GM12872 (cell line): ENCODE data around the gene SLC8B1.

Experiments used
- TF ChIP-seq, protein P1 (sequence below): IDR thresholded peaks from 3 replicates; pipeline ENCODE4 v1.5.1; 2011; ENCODE audit warnings: low read depth, mild to moderate bottlenecking, low read length, moderate library complexity; ENCODE audit not compliant: insufficient read depth

SLC8B1 gene

DNA sequence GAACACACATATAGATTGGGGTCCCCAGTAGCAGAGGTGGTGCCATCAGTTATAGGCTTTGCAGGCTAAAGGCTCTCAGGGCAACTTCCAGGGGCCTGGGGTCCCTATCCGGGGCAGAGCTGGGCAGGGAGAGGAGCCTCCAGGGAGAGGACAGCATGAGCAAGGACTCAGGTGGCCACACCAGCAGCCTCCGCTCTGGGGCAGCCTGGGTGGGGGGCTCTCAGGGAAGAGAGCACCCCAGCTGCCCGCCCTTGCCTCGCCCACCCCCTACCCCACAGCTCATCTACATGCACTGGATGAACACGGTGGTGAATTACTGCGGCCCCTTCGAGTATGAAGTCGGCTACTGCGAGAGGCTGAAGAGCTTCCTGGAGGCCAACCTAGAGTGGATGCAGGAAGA is 37.5 kb upstream of the SLC8B1 start:
- TF ChIP-seq, protein P1, sequence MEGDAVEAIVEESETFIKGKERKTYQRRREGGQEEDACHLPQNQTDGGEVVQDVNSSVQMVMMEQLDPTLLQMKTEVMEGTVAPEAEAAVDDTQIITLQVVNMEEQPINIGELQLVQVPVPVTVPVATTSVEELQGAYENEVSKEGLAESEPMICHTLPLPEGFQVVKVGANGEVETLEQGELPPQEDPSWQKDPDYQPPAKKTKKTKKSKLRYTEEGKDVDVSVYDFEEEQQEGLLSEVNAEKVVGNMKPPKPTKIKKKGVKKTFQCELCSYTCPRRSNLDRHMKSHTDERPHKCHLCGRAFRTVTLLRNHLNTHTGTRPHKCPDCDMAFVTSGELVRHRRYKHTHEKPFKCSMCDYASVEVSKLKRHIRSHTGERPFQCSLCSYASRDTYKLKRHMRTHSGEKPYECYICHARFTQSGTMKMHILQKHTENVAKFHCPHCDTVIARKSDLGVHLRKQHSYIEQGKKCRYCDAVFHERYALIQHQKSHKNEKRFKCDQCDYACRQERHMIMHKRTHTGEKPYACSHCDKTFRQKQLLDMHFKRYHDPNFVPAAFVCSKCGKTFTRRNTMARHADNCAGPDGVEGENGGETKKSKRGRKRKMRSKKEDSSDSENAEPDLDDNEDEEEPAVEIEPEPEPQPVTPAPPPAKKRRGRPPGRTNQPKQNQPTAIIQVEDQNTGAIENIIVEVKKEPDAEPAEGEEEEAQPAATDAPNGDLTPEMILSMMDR = no peak

DNA sequence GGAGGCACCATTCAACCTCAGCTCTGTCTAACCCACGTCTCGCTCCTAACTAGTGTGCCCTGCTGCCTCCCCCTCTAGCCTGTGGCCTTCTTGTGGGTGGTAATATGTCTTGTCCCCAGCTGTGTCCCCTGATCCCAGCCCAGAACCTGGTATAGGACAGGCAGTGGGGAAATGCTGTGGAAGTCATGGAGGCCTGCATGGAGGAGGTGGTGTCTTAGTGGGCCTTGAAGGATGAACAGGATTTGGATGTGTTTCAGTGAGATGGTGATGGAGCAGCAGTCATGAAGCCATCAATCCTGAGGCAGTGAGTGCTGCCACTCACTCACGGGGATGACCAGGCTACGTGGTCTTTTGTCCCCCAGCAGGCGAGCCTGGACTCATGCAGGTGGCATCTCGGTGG is 36.9 kb upstream of the SLC8B1 start:
- TF ChIP-seq, protein P1 = no peak

DNA sequence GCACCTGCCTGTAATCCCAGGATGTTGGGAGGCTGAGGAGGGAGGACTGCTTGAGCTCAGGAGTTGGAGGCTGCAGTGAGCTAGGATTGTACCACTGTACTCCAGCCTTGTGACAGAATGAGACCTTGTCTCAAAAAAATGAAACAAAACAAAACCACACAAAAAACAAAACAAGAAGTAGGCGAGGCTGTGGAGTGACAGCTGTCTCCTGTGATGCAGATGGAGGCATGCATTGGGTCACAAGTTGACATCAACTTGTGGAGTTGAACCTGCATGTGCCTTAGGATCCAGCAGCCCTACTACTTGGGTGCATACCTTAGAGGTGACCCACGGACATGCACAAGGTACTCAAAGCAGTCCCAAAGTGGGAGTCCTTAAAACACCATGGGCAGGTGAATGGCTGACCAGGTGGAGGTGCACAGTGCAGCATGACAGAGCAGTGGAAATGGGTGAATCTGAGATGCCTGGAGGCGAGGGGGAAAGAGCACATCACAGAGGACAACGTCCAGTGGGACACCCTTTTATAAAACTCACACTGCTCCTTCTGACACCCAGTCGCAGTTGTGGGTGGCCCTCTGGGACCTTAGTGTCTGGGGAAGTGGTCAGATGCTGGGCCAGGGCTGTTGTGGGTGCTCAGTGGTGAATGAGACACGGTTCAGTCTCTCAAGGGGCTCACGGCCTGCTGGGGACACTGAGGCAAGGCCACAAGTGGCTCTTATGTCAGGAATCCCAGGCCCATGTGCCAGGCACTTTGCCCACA is 36.2 kb upstream of the SLC8B1 start:
- TF ChIP-seq, protein P1 = no peak

DNA sequence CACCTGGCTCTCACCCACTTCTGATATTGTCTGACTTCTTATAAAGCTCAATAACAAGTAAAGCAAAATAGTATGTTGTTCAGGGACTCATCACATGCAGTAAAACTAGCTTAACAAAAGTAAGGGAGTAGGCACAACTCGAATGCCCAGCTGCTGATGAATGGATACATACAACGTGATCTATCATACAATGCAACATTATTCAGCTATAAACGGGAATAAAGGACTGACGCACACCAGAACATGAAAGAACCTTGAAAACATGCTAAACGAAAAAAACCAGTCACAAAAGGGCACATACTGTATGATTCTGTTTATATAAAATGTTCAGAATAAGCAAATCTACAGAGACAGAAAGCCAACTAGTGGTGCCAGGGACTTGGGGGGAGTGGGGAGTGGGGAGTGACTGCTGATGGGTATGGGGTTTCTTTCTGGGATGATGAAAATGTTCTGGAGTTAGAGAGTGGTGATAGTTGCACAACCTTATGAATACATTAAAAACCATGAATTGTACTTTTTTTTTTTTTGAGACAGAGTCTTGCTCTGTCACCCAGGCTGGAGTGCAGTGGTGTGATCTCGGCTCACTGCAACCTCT is 34.6 kb upstream of the SLC8B1 start:
- TF ChIP-seq, protein P1 = no peak

DNA sequence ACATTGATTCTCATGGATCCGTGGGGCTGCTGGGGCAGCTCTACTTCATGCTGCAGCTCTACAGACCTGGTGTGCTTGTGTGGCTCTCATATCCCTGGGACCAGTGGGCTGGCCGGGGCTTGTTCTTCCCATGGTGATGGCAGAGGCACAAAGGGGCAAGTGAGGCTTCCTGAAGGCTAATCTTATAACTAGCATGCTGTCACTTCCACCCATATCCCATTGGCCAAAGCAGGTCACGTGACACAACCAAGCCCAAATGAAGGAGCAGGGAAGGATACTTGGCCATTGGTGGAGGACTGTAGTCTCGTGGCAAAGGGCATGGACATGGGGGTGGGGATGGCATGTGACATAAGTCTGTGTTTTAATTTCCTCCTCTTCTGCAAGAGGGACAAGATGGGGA is 33.4 kb upstream of the SLC8B1 start:
- TF ChIP-seq, protein P1 = no peak

DNA sequence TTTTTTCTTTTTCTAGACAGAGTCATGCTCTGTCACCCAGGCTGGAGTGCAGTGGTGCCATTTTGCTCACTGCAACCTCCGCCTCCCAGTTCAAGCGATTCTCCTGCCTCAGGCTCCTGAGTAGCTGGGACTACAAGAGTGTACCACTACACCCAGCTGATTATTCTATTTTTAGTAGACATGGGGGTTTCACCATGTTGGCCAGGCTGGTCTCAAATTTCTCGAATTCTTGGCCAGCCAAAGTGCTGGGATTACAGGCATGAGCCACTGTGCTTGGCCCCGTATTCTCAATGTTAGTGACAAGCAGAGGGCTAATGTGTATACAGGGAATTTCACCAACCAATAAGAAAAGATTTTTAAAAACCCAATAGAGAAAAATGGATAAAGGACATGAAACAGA is 31.9 kb upstream of the SLC8B1 start:
- TF ChIP-seq, protein P1 = no peak

DNA sequence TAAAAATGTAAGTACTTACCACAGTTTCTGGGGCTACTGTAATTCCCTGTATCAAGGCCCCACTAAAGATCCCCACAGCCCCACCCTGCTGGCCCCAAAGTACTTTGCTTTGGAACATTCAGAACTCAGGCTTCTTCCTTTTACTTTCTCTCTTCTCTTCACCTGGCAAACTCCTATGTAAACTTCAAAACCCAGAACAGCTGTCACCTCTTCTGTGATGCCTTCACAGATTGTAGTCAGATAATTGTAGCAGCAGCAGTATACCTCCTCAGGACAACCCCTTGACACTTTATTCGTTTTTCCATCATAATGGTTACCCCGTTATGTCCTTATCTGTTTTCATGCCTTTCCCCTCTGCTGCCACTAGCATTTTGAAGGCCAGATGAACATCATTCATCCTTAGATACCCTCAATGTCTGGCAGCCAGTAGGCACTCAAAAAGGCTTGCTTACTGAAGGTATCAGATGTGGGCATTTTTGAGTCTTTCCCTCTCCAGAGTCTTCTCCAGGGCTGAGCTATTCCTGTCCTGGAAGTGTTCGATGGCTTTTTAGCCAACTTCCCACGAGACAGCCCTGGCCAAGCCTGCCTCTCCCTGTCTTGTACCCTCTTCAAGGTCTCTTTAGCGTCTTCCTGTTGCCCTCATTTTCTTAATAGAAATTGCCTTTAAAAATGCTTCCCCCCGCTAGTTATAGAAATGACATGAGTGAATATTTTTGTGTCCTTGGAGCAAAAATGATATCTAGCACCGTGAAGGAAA is 30.9 kb upstream of the SLC8B1 start:
- TF ChIP-seq, protein P1 = no peak
